ENCODE data around the gene RAET1E.

The RAET1E gene

GRCh38 chr6:149891259-149891658 lies 6.7 kb downstream of the RAET1E start:
- H3K4me1 ChIP-seq (ENCODE audit: control extremely low read depth in 1 of 4, control insufficient read depth in 4 of 4, insufficient read depth in 4 of 4, low read length in 3 of 4) = peaks cover 0 to 16% (median 15%) of the 10 kb centered on the region in 4 experiments
- no peak overlapping the region for H3K4me3 ChIP-seq (ENCODE audit: control insufficient read depth in 1 of 7, extremely low read depth in 1 of 7, insufficient read depth in 4 of 7, low read depth in 2 of 7, low read length in 6 of 7)
- H3K36me3 ChIP-seq (ENCODE audit: control insufficient read depth in 4 of 4, insufficient read depth in 4 of 4, low read length in 3 of 4) = no peaks in the 10 kb centered on the region
- 100% methylated on average over 1 of the region's 3 CpGs for WGBS (ENCODE audit: insufficient coverage)
- H3K27me3 ChIP-seq (replicated peaks in 2 of 5; ENCODE audit: control insufficient read depth in 4 of 5, insufficient read depth in 5 of 5, low read length in 4 of 5) = peaks cover 0 to 7% (median 0%) of the 10 kb centered on the region in 5 experiments
- DNase-seq = peak in 1 of 3 donors; percentile 8
- ChIA-PET POLR2A (no interaction called here), CTCF (interaction anchor here (1.2 to 1.6 kb wide), 2 partner anchors 10 to 21 kb away, joined by 4 to 5 read pairs; no protein-coding TSS in a partner anchor)
- no peaks in the 10 kb centered on the region for H3K9me3 ChIP-seq (ENCODE audit: control extremely low read depth in 1 of 5, control insufficient read depth in 4 of 5, insufficient read depth in 2 of 5, low read depth in 1 of 5, low read length in 4 of 5)
- H3K27ac ChIP-seq (ENCODE audit: insufficient read depth in 1 of 2, low read depth in 1 of 2, low read length in 2 of 2, poor library complexity in 1 of 2, severe bottlenecking in 2 of 2) = no peak overlapping the region

GRCh38 chr6:149890629-149891045 lies 7.3 kb downstream of the RAET1E start:
- WGBS (ENCODE audit: insufficient coverage) = 76% methylated on average over 3 of the region's 6 CpGs
- peaks cover 0 to 10% (median 9%) of the 10 kb centered on the region in 4 experiments for H3K4me1 ChIP-seq (ENCODE audit: control extremely low read depth in 1 of 4, control insufficient read depth in 4 of 4, insufficient read depth in 4 of 4, low read length in 3 of 4)

GRCh38 chr6:149889326-149889725 lies 8.6 kb downstream of the RAET1E start:
- H3K27me3 ChIP-seq (replicated peaks in 2 of 5; ENCODE audit: control insufficient read depth in 4 of 5, insufficient read depth in 5 of 5, low read length in 4 of 5) = peaks cover 0 to 12% (median 0%) of the 10 kb centered on the region in 5 experiments
- WGBS (ENCODE audit: insufficient coverage) = 88% methylated on average over 7 of the region's 7 CpGs
- ChIA-PET POLR2A (no interaction called here), CTCF (no interaction called here)
- H3K9me3 ChIP-seq (ENCODE audit: control extremely low read depth in 1 of 5, control insufficient read depth in 4 of 5, insufficient read depth in 2 of 5, low read depth in 1 of 5, low read length in 4 of 5) = no peaks in the 10 kb centered on the region
- no peak for DNase-seq
- H3K36me3 ChIP-seq (ENCODE audit: control insufficient read depth in 4 of 4, insufficient read depth in 4 of 4, low read length in 3 of 4) = no peaks in the 10 kb centered on the region
- no peak overlapping the region for H3K27ac ChIP-seq (ENCODE audit: insufficient read depth in 1 of 2, low read depth in 1 of 2, low read length in 2 of 2, poor library complexity in 1 of 2, severe bottlenecking in 2 of 2)
- H3K4me1 ChIP-seq (ENCODE audit: control extremely low read depth in 1 of 4, control insufficient read depth in 4 of 4, insufficient read depth in 4 of 4, low read length in 3 of 4) = no peaks in the 10 kb centered on the region
- no peak overlapping the region for H3K4me3 ChIP-seq (ENCODE audit: control insufficient read depth in 1 of 7, extremely low read depth in 1 of 7, insufficient read depth in 4 of 7, low read depth in 2 of 7, low read length in 6 of 7)

More at GRCh38 chr6:149890629-149891045, 7.3 kb downstream of the RAET1E start:
- Histone ChIP-seq H3K27me3 (replicated peaks in 2 of 5; ENCODE audit: control insufficient read depth in 4 of 5, insufficient read depth in 5 of 5, low read length in 4 of 5) (peaks cover 0 to 7% (median 0%) of the 10 kb centered on the region in 5 experiments), H3K36me3 (ENCODE audit: control insufficient read depth in 4 of 4, insufficient read depth in 4 of 4, low read length in 3 of 4) (no peaks in the 10 kb centered on the region), H3K9me3 (ENCODE audit: control extremely low read depth in 1 of 5, control insufficient read depth in 4 of 5, insufficient read depth in 2 of 5, low read depth in 1 of 5, low read length in 4 of 5) (no peaks in the 10 kb centered on the region), H3K4me3 (ENCODE audit: control insufficient read depth in 1 of 7, extremely low read depth in 1 of 7, insufficient read depth in 4 of 7, low read depth in 2 of 7, low read length in 6 of 7) (no peak overlapping the region), H3K27ac (ENCODE audit: insufficient read depth in 1 of 2, low read depth in 1 of 2, low read length in 2 of 2, poor library complexity in 1 of 2, severe bottlenecking in 2 of 2) (no peak overlapping the region)
- POLR2A ChIA-PET = no interaction called here
- DNase-seq = no peak
- CTCF ChIA-PET = interaction anchor here (1.2 to 1.6 kb wide), 2 partner anchors 11 to 21 kb away, joined by 4 to 5 read pairs; no protein-coding TSS in a partner anchor

DNA sequence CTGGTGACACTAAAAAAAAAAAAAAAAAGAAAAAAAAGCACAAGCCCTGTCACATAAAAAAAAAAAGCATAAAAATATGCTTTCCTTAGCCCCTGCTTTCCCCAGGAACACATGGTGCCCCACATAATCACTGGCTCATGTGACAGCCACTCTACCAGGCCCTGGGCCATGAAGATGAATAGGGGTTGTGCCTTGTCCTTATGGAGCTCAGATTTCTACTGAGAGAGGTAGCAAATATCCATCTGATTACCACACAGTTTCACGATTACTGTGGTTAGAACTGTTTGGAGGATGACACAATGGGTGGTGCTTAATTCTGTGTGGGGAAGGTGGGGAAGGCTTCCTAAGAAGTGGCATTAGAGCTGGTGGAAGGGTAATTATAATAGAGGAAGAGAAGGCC lies 9.3 kb downstream of the RAET1E start:
- Histone ChIP-seq H3K27ac (ENCODE audit: insufficient read depth in 1 of 2, low read depth in 1 of 2, low read length in 2 of 2, poor library complexity in 1 of 2, severe bottlenecking in 2 of 2) (no peak overlapping the region), H3K4me1 (ENCODE audit: control extremely low read depth in 1 of 4, control insufficient read depth in 4 of 4, insufficient read depth in 4 of 4, low read length in 3 of 4) (no peaks in the 10 kb centered on the region), H3K27me3 (replicated peaks in 2 of 5; ENCODE audit: control insufficient read depth in 4 of 5, insufficient read depth in 5 of 5, low read length in 4 of 5) (peaks cover 0 to 17% (median under 1%) of the 10 kb centered on the region in 5 experiments), H3K9me3 (ENCODE audit: control extremely low read depth in 1 of 5, control insufficient read depth in 4 of 5, insufficient read depth in 2 of 5, low read depth in 1 of 5, low read length in 4 of 5) (no peaks in the 10 kb centered on the region), H3K36me3 (ENCODE audit: control insufficient read depth in 4 of 4, insufficient read depth in 4 of 4, low read length in 3 of 4) (no peaks in the 10 kb centered on the region), H3K4me3 (ENCODE audit: control insufficient read depth in 1 of 7, extremely low read depth in 1 of 7, insufficient read depth in 4 of 7, low read depth in 2 of 7, low read length in 6 of 7) (no peak overlapping the region)
- ChIA-PET POLR2A (no interaction called here), CTCF (no interaction called here)
- DNase-seq = no peak
- 100% methylated on average over 1 of the region's 1 CpG for WGBS (ENCODE audit: insufficient coverage)

DNA sequence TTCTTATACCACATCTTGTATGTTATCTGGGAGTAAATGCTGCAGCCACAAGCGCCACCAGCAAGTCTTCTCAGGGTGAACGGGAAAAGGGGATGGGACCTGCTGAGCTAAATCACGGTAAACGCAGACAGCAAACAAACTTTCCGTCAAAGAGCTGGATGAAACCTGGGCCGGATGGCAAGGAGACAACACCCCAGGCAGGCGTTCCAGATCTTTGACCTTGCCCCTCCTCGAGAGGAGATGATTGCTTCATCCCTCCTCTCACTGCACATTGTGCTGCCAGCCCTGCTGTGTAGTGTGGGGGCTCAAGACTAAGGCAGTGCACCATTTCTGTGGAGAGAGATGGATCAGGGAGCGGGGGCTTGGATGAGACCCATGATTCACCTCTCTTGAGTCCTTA lies 9.8 kb downstream of the RAET1E start:
- DNase-seq = no peak
- CTCF ChIA-PET = interaction anchor here (2.1 kb wide), 1 partner anchor 22 kb away, joined by 5 read pairs; no protein-coding TSS in a partner anchor
- H3K9me3 ChIP-seq (ENCODE audit: control extremely low read depth in 1 of 5, control insufficient read depth in 4 of 5, insufficient read depth in 2 of 5, low read depth in 1 of 5, low read length in 4 of 5) = no peaks in the 10 kb centered on the region
- H3K27me3 ChIP-seq (replicated peaks in 2 of 5; ENCODE audit: control insufficient read depth in 4 of 5, insufficient read depth in 5 of 5, low read length in 4 of 5) = peaks cover 0 to 17% (median 2%) of the 10 kb centered on the region in 5 experiments
- POLR2A ChIA-PET = no interaction called here
- H3K4me3 ChIP-seq (ENCODE audit: control insufficient read depth in 1 of 7, extremely low read depth in 1 of 7, insufficient read depth in 4 of 7, low read depth in 2 of 7, low read length in 6 of 7) = no peak overlapping the region
- 96% methylated on average over 7 of the region's 9 CpGs for WGBS (ENCODE audit: insufficient coverage)
- H3K27ac ChIP-seq (ENCODE audit: insufficient read depth in 1 of 2, low read depth in 1 of 2, low read length in 2 of 2, poor library complexity in 1 of 2, severe bottlenecking in 2 of 2) = no peak overlapping the region
- H3K36me3 ChIP-seq (ENCODE audit: control insufficient read depth in 4 of 4, insufficient read depth in 4 of 4, low read length in 3 of 4) = no peaks in the 10 kb centered on the region
- H3K4me1 ChIP-seq (ENCODE audit: control extremely low read depth in 1 of 4, control insufficient read depth in 4 of 4, insufficient read depth in 4 of 4, low read length in 3 of 4) = no peaks in the 10 kb centered on the region

- WGBS (ENCODE audit: insufficient coverage) = 100% methylated on average over 2 of the region's 3 CpGs
- Histone ChIP-seq H3K36me3 (ENCODE audit: control insufficient read depth in 4 of 4, insufficient read depth in 4 of 4, low read length in 3 of 4) (no peaks in the 10 kb centered on the region), H3K27me3 (replicated peaks in 2 of 5; ENCODE audit: control insufficient read depth in 4 of 5, insufficient read depth in 5 of 5, low read length in 4 of 5) (peaks cover 0 to 17% (median 4%) of the 10 kb centered on the region in 5 experiments), H3K4me3 (ENCODE audit: control insufficient read depth in 1 of 7, extremely low read depth in 1 of 7, insufficient read depth in 4 of 7, low read depth in 2 of 7, low read length in 6 of 7) (no peak overlapping the region), H3K9me3 (ENCODE audit: control extremely low read depth in 1 of 5, control insufficient read depth in 4 of 5, insufficient read depth in 2 of 5, low read depth in 1 of 5, low read length in 4 of 5) (no peaks in the 10 kb centered on the region), H3K27ac (ENCODE audit: insufficient read depth in 1 of 2, low read depth in 1 of 2, low read length in 2 of 2, poor library complexity in 1 of 2, severe bottlenecking in 2 of 2) (no peak overlapping the region), H3K4me1 (ENCODE audit: control extremely low read depth in 1 of 4, control insufficient read depth in 4 of 4, insufficient read depth in 4 of 4, low read length in 3 of 4) (no peaks in the 10 kb centered on the region)
- POLR2A ChIA-PET = no interaction called here
- DNase-seq = peak in 1 of 3 donors; percentile 11
- CTCF ChIA-PET = interaction anchor here (2.1 kb wide), 1 partner anchor 22 kb away, joined by 5 read pairs; no protein-coding TSS in a partner anchor
Observed at GRCh38 chr6:149887343-149887742, 10.6 kb downstream of the RAET1E start.

DNA sequence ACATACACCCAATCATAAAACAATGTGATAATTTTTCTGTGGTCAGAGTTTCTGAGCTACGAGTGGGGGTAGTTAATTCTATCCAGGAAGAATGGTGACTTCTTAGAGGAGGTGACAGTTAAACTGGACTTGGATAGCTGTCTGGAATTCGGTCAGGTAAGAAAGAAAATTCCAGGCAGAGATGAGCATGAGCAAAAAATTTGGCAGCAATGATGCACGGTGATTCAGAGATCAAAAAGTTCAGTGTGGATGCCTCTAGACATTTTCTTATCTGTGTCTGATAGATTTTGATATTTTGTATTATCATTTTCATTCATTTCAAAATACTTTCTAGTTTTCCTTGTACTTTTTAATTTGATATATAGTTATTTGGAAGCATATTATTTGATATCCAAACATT lies 12.0 kb downstream of the RAET1E start:
- H3K4me3 ChIP-seq (ENCODE audit: control insufficient read depth in 1 of 7, extremely low read depth in 1 of 7, insufficient read depth in 4 of 7, low read depth in 2 of 7, low read length in 6 of 7) = no peak overlapping the region
- 94% methylated on average over 3 of the region's 3 CpGs for WGBS (ENCODE audit: insufficient coverage)
- H3K36me3 ChIP-seq (ENCODE audit: control insufficient read depth in 4 of 4, insufficient read depth in 4 of 4, low read length in 3 of 4) = no peaks in the 10 kb centered on the region
- DNase-seq = no peak
- H3K4me1 ChIP-seq (ENCODE audit: control extremely low read depth in 1 of 4, control insufficient read depth in 4 of 4, insufficient read depth in 4 of 4, low read length in 3 of 4) = no peaks in the 10 kb centered on the region
- ChIA-PET POLR2A (no interaction called here), CTCF (interaction anchor here (0.7 to 1.5 kb wide), 3 partner anchors 9 to 24 kb away, joined by 3 to 4 read pairs (median 3); no protein-coding TSS in a partner anchor)
- H3K27me3 ChIP-seq (replicated peaks in 2 of 5; ENCODE audit: control insufficient read depth in 4 of 5, insufficient read depth in 5 of 5, low read length in 4 of 5) = peaks cover 0 to 23% (median 5%) of the 10 kb centered on the region in 5 experiments
- H3K9me3 ChIP-seq (ENCODE audit: control extremely low read depth in 1 of 5, control insufficient read depth in 4 of 5, insufficient read depth in 2 of 5, low read depth in 1 of 5, low read length in 4 of 5) = no peaks in the 10 kb centered on the region
- H3K27ac ChIP-seq (ENCODE audit: insufficient read depth in 1 of 2, low read depth in 1 of 2, low read length in 2 of 2, poor library complexity in 1 of 2, severe bottlenecking in 2 of 2) = no peak overlapping the region

Data from common myeloid progenitor, CD34-positive (primary cell).